CD4-positive, alpha-beta T cell treated with Interleukin-2 at 100 ng/mL for 4 hours (primary cell): ENCODE measurements around the gene MTIF3.
A peak's percentile ranks its signal among the peaks of the same experiment; 100 is the strongest.

ENCODE experiments used
- DNase-seq: peaks from one replicate; pipeline ENCODE4 v3.0.0-alpha.2; 2020; ENCODE audit warnings: low spot score

MTIF3 gene

GRCh38 chr13:27449936-27450828 lies at the start of gene MTIF3:
MTIF3 (minus strand) TSS chr13:27450564; CDS start chr13:27440448, 10,116 bp downstream.
- peak; percentile 98 for DNase-seq

- DNase-seq = no peak
Measured at GRCh38 chr13:27497563-27498230, 47.3 kb upstream of the MTIF3 start.

- DNase-seq = no peak
Measured at GRCh38 chr13:27496536-27497273, 46.3 kb upstream of the MTIF3 start.

- DNase-seq = no peak
Measured at GRCh38 chr13:27496006-27496405, 45.6 kb upstream of the MTIF3 start.

GRCh38 chr13:27495551-27495950 lies 45.2 kb upstream of the MTIF3 start:
- no peak for DNase-seq

- no peak for DNase-seq
Measured at GRCh38 chr13:27493981-27494380, 43.6 kb upstream of the MTIF3 start.

- no peak for DNase-seq
Measured at GRCh38 chr13:27489456-27489855, 39.1 kb upstream of the MTIF3 start.

- no peak for DNase-seq
Measured at GRCh38 chr13:27487776-27488175, 37.4 kb upstream of the MTIF3 start.

GRCh38 chr13:27483421-27483820 lies 33.1 kb upstream of the MTIF3 start:
- DNase-seq = no peak

GRCh38 chr13:27482983-27483382 lies 32.6 kb upstream of the MTIF3 start:
- peak; percentile 12 for DNase-seq

- peak; percentile 3 for DNase-seq
Measured at GRCh38 chr13:27481766-27482165, 31.4 kb upstream of the MTIF3 start.

- DNase-seq = peak; percentile 1
Measured at GRCh38 chr13:27476943-27477703, 26.8 kb upstream of the MTIF3 start.

GRCh38 chr13:27474751-27475268 lies 24.4 kb upstream of the MTIF3 start:
- no peak for DNase-seq

GRCh38 chr13:27472941-27473340 lies 22.6 kb upstream of the MTIF3 start:
- DNase-seq = no peak

- no peak for DNase-seq
Measured at GRCh38 chr13:27472441-27472840, 22.1 kb upstream of the MTIF3 start.

GRCh38 chr13:27470075-27470820 lies 19.9 kb upstream of the MTIF3 start:
- no peak for DNase-seq

GRCh38 chr13:27466513-27466912 lies 16.1 kb upstream of the MTIF3 start:
- no peak for DNase-seq

GRCh38 chr13:27465611-27466010 lies 15.2 kb upstream of the MTIF3 start:
- no peak for DNase-seq

- no peak for DNase-seq
Measured at GRCh38 chr13:27463500-27463899, 13.1 kb upstream of the MTIF3 start.

- no peak for DNase-seq
Measured at GRCh38 chr13:27461940-27462584, 11.7 kb upstream of the MTIF3 start.
